CD4-positive, alpha-beta T cell treated with Interleukin-17A for 1 hour (primary cell): ENCODE data around the gene KRT7.
"Not testable (repeated sequence)": the region's sequence is repeated elsewhere in the genome, so short reads cannot be mapped to it uniquely, and the experiment has no call there.

Experiments used
- DNase-seq: peaks from one replicate; pipeline ENCODE4 v3.0.0-alpha.2; 2020

The KRT7 gene

GRCh38 chr12:52280796-52281560, 47.9 kb downstream of the KRT7 start:
- DNase-seq = no peak

DNA sequence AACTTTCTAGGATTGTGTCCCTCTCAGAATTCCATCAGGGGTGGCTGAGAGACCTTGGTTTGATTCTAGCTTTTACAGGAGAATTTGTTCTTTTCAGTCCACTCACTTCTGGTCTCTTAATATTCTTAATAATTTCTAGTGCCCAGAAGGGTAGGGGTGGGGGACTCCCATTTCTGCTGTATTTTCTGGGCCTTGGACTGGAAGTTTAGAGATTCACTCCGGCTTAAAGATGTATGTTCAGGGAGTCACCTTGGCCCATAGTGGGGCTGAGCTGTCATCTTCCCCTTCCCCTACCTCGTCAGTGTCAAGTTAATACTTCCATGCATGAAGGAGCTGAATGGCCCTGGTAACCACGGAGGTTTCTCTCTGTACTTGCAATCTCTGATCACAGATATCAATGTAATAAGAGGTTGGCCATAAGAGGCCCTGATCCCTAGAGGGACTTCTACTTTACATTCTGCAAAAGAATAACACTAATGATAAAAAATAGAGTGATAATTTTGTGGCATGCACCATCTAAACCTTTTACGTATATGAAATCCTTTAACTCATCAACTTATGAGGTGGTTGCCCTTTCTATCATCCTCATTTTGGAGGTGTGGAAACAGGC, 51.6 kb downstream of the KRT7 start:
- no peak for DNase-seq

DNA sequence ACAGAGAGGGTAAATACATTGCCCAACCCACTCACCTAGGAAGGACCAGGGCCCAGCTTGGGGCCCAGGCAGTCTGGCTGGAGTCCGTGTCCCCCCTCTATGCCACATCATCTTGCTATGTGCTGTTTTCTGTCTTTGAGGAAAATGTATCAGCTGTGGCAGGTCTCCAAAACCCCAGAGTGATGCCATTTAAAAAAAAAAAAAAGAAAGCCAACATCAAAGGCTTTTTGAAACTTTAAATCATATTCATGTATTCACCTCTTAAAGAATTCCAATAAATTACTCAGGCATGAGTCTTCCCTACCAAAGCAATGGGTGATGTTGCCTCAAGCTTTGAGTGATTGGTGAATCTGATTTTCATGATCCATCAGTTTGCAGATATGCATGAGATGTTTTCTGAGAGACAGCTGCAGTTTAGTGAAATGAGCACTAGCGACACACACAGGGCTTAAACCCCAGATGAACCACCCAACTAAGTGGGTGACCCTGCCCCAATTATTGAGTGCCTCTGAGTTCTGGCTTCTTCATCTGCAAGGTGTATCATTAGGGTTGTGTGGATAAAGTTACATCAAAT, 52.2 kb downstream of the KRT7 start:
- DNase-seq = no peak

GRCh38 chr12:52285851-52286530, 52.9 kb downstream of the KRT7 start:
- no peak for DNase-seq

DNA sequence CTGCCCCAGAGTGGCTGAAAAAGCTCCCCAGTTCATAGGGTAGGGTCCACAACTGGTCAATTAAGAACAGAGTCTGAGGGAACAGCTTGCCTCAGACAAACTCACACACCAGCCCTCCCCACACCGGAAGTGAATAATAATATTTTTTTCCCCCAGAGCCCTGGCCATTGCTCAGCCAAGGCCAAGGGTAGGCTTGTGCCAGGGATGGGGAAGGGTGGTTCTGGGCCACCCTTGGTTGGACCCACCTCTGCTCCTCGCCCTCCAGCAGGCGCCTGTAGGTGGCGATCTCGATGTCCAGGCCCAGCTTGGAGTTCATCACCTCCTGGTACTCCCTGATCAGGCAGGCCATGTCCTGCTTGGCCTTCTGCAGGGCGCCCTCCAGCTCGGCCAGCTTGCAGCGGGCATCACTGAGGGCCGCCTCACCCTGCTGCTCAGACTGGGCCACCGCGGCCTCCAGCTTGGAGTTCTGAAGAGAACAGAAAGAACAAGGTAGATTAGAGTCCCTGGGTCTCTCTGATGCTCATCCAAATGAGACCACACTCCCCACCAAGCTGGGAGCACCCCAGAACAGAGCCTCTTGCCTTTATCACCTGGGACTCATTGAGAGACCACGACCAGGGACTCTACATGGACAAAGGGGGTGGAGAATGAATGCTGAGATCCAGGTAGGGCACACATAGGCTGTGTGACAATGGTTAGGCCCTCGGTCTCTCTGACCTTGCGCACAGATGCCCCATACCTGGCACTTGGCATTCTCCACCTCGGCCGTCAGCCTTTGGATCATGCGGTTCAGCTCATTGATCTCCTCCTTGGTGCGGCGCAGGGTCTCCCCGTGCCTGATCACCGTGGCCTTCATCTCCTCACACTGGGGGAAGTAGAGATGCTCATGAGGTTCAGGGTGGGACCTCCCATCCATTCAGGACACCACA, 54.1 kb downstream of the KRT7 start:
- DNase-seq = not testable (repeated sequence)

DNA sequence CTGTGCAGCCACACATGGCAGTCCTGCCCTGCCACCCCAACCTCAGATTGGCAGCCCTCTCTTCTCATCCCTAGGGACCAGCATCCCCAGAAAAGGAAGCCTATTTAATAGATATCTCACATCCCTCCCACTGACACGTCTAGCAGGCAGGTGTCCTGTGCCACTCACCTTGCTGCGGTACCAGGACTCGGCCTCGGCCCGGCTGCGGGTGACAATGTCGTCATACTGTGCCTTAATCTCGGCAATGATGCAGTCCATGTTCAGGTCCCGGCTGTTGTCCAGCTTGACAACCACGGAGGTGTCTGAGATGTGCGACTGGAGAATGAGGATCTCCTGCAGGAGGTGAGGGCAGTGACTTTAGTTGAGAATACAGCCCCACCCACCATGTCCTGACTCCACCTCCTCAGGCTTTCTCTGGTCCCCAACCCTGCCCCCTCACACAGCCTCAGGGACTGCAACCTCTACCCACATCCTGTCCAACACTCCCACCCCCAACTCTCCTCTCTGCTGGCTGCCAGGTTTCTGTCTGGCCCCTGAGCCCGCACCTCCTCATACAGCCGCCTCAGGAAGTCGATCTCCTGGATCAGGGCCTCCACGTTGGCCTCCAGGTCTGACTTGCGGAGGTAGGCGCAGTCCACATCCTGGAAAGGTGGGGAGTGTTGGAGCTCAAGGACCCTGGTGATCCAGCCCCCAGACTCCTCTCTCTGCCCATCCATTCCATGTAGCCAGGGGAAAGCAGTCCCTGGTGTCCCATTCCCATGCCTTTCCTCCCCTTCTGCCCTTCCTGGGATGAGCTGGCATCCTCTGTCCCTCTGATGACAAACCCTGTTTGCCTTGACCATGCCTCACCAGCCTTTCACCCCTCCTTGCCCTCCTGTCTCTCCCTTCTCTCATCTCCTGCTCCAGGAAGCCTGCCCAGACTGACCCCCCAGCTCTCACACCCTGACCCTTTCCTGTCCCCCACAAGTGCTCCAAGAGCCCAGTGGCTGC, 55.1 kb downstream of the KRT7 start:
- DNase-seq = not testable (repeated sequence)

DNA sequence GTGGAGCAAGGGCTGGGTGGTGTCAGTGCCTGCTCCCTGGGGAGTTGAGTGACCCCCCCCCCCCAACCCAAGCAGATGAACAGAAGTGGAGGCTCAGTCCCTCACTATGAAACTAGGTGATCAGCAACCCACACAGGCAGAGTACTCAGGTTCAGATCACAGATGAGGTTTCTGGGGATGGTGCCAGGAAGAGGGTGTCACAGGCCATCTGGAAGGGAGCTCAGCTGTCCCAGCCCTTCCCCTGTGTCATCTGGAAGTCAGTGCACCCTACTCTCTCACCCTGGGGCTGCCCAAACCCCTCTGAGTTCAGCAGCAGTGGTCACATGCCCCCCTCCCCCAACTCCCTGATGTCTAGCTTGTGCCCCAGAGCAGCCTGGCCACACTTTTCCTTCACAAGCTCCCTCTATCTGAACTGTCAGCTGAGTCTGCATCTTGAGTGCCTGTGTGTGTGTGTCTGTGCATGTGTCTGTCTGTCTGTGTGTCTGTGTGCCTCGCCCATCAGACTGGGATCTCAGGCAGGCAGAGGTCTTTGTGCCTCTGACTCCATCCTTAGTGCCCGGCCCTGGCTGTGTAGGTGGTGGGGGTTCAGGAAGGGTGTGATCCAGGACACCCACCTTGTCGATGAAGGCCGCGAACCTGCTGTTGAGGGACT, 57.6 kb downstream of the KRT7 start:
- not testable (repeated sequence) for DNase-seq

- DNase-seq = no peak
These were observed 58.4 kb downstream of the KRT7 start, which contains the start of gene KRT81 for GRCh38 chr12:52291267-52291935. TSS of gene KRT81 (minus strand) at chr12:52291534. CDS start at chr12:52291465, 69 bp downstream.

- DNase-seq = no peak
These were observed 60.9 kb downstream of the KRT7 start for GRCh38 chr12:52293926-52294325.

DNA sequence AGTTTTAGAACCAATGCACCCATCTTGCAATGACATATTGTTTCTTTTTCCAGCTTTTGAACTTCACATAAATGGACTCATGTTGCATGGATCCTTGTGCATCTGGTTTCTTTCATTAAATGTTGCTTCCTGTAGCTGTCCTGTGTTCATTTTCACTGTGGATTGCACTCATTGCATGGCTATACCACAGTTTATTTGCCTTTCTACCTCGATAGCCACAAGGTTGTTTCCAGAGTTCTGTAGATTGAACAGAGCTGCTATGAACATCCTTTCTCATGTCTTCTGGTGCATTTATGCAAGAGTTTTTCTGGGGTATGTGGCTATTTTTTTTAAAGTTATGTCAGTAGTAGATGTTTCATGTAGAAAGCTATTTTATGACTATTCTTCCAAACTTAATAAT, 61.8 kb downstream of the KRT7 start:
- no peak for DNase-seq

DNA sequence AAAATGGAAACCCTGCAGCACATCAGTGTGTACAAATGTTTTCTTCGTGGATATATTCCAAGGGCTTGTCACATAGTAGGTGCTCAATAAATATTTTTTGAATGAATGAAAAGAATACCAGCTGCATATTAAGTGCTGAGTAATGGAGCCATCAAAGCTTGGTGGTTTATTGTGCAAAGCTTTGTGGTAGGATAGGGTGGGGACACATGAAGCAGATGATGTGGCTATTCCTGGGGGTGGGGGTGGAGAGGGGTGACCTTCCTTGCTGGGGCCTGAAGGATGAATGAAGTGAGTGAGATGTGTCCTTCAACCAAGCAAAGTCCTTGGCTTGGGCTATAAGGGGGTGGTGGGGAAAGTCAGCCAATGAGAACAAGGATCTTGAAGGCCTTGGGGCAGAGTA, 62.6 kb downstream of the KRT7 start:
- no peak for DNase-seq

DNA sequence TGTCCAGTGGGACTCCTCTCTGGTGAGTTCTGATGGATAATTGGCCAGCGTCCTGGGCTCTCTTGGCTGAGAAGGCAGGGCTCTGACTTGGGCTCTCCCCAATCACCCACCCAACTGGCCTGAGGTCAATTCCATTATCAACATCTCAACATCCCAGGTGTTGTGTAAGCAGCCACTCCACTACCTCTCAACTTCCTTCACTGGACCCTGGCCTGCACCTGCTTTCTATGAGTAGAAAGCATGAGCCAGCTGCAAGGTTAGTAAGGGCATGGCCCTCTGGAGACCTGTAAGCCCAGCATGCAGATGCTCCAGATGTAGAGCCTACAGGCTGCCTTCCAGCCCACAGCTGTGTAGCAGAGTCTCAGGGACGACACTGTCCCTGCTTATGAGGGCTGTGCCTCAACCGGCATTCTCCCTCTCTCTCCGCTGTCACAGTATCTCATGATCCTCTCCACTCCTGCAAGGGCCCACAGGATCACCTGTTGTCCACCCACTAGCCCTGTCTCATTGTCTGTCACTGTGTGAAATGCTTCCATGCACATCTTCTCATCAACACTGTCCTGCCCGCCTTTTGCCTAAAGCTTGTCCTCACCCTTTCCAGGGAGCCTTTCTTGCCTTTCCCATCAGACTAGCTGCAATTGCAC, 63.7 kb downstream of the KRT7 start:
- DNase-seq = no peak
